GM23338 (cell line): ENCODE measurements around the gene ABCB6. TPM values are rescaled to one million over a fixed set of nuclear protein-coding genes. Genes with fewer than 3 reads are reported as not detected.

Experiments
- polyA plus RNA-seq: library from polyadenylated mRNA; unstranded; fragments of >200 nt; fragmentation: Nextera tagmentation; extraction: Ambion mirVana; gene quantifications from 2 replicates; pipeline ENCODE4 v1.2.1, GENCODE V29; 2016
- total RNA-seq: library from RNA; depleted of rRNA; stranded (reverse); fragments of >200 nt; shearing (Covaris generic); gene quantifications from 2 replicates; pipeline ENCODE4 v1.2.3, GENCODE V29; 2014; rRNA removed

ABCB6 gene
- total and polyA plus RNA-seq, 2 experiments from 2014 or later = 26.2 to 35.1 TPM

Other genes with a start within 250 kb of the ABCB6 start
- not detected in 2 replicates for gene FEV, start 233.8 kb downstream of the ABCB6 start, total RNA-seq
- gene FEV, start 233.8 kb downstream of the ABCB6 start, polyA plus RNA-seq = not detected in 2 replicates
- not detected in 2 replicates for gene CRYBA2, start 225.5 kb downstream of the ABCB6 start, total RNA-seq
- not detected in 2 replicates for gene CRYBA2, start 225.5 kb downstream of the ABCB6 start, polyA plus RNA-seq
- 0.23 and 0.38 TPM in 2 replicates for gene CFAP65, start 177.4 kb downstream of the ABCB6 start, total RNA-seq
- 0.37 and 0.74 TPM in 2 replicates for gene CFAP65, start 177.4 kb downstream of the ABCB6 start, polyA plus RNA-seq
- gene IHH, start 158.0 kb downstream of the ABCB6 start, total RNA-seq = not detected in 2 replicates
- gene IHH, start 158.0 kb downstream of the ABCB6 start, polyA plus RNA-seq = not detected in 2 replicates
- gene NHEJ1, start 58.1 kb downstream of the ABCB6 start, total RNA-seq = 25.2 and 30.6 TPM in 2 replicates
- 16.5 and 19.6 TPM in 2 replicates for gene NHEJ1, start 58.1 kb downstream of the ABCB6 start, polyA plus RNA-seq
- 0.73 TPM in 1 of 2 replicates, not detected in the other for gene SLC23A3, start 48.9 kb downstream of the ABCB6 start, total RNA-seq
- 0.10 and 0.26 TPM in 2 replicates for gene SLC23A3, start 48.9 kb downstream of the ABCB6 start, polyA plus RNA-seq
- gene CNPPD1, start 42.0 kb downstream of the ABCB6 start, total RNA-seq = 18.2 and 22.8 TPM in 2 replicates
- 17.4 and 18.0 TPM in 2 replicates for gene CNPPD1, start 42.0 kb downstream of the ABCB6 start, polyA plus RNA-seq
- gene RETREG2, start 40.7 kb downstream of the ABCB6 start, total RNA-seq = 35.1 and 41.8 TPM in 2 replicates
- 12.7 and 13.2 TPM in 2 replicates for gene RETREG2, start 40.7 kb downstream of the ABCB6 start, polyA plus RNA-seq
- gene ZFAND2B, start 12.2 kb downstream of the ABCB6 start, total RNA-seq = 21.5 and 30.0 TPM in 2 replicates
- gene ZFAND2B, start 12.2 kb downstream of the ABCB6 start, polyA plus RNA-seq = 13.1 and 16.3 TPM in 2 replicates
- 54.2 and 62.7 TPM in 2 replicates for gene ATG9A, start 10.7 kb upstream of the ABCB6 start, total RNA-seq
- gene ATG9A, start 10.7 kb upstream of the ABCB6 start, polyA plus RNA-seq = 18.0 and 20.7 TPM in 2 replicates
- 51.2 and 61.9 TPM in 2 replicates for gene ANKZF1, start 10.8 kb upstream of the ABCB6 start, total RNA-seq
- gene ANKZF1, start 10.8 kb upstream of the ABCB6 start, polyA plus RNA-seq = 29.9 TPM in 2 replicates
- 5.4 and 5.6 TPM in 2 replicates for gene GLB1L, start 26.5 kb upstream of the ABCB6 start, total RNA-seq
- gene GLB1L, start 26.5 kb upstream of the ABCB6 start, polyA plus RNA-seq = 1.7 TPM in 2 replicates
- 12.1 and 17.0 TPM in 2 replicates for gene STK16, start 26.5 kb upstream of the ABCB6 start, total RNA-seq
- 3.1 and 3.4 TPM in 2 replicates for gene STK16, start 26.5 kb upstream of the ABCB6 start, polyA plus RNA-seq
- gene TUBA4B, start 34.3 kb upstream of the ABCB6 start, total RNA-seq = 0.14 TPM in 1 of 2 replicates, not detected in the other
- 0.17 TPM in 1 of 2 replicates, not detected in the other for gene TUBA4B, start 34.3 kb upstream of the ABCB6 start, polyA plus RNA-seq
- 77.7 and 89.6 TPM in 2 replicates for gene TUBA4A, start 35.0 kb upstream of the ABCB6 start, total RNA-seq
- gene TUBA4A, start 35.0 kb upstream of the ABCB6 start, polyA plus RNA-seq = 43.3 and 44.3 TPM in 2 replicates
- gene DNAJB2, start 60.4 kb upstream of the ABCB6 start, total RNA-seq = 25.5 and 25.9 TPM in 2 replicates
- 6.4 and 9.0 TPM in 2 replicates for gene DNAJB2, start 60.4 kb upstream of the ABCB6 start, polyA plus RNA-seq
- 18.8 and 22.1 TPM in 2 replicates for gene PTPRN, start 90.4 kb upstream of the ABCB6 start, total RNA-seq
- 4.8 and 5.1 TPM in 2 replicates for gene PTPRN, start 90.4 kb upstream of the ABCB6 start, polyA plus RNA-seq
- not detected in 2 replicates for gene RESP18, start 113.8 kb upstream of the ABCB6 start, total RNA-seq
- not detected in 2 replicates for gene RESP18, start 113.8 kb upstream of the ABCB6 start, polyA plus RNA-seq
- 58.8 and 67.9 TPM in 2 replicates for gene DNPEP, start 169.0 kb upstream of the ABCB6 start, total RNA-seq
- 44.9 and 49.2 TPM in 2 replicates for gene DNPEP, start 169.0 kb upstream of the ABCB6 start, polyA plus RNA-seq
- 2.0 and 6.1 TPM in 2 replicates for gene DES, start 199.4 kb upstream of the ABCB6 start, total RNA-seq
- 1.0 and 1.3 TPM in 2 replicates for gene DES, start 199.4 kb upstream of the ABCB6 start, polyA plus RNA-seq
- gene SPEG, start 215.9 kb upstream of the ABCB6 start, total RNA-seq = 32.4 and 32.6 TPM in 2 replicates
- 12.6 and 12.9 TPM in 2 replicates for gene SPEG, start 215.9 kb upstream of the ABCB6 start, polyA plus RNA-seq